Suprapubic skin (tissue), 4 donors: ENCODE data around the gene SMIM32.

ENCODE experiments used
- CTCF ChIP-seq, 2 donors: fragments of 200-600 bp in 1 of 2; fragments of 450-650 bp in 1 of 2; sonication (generic) in 1 of 2; IDR thresholded peaks; one replicate each; pipeline ENCODE4 v1.5.1; 2016 to 2019; ENCODE audit warnings: antibody characterized with exemption in 2 of 2, mild to moderate bottlenecking in 1 of 2, moderate library complexity in 1 of 2
- EP300 ChIP-seq: sonication (generic); formaldehyde crosslinking; IDR thresholded peaks from one replicate; pipeline ENCODE4 v1.6.1; 2017; ENCODE audit warnings: antibody characterized with exemption
- POLR2A ChIP-seq, 2 donors: fragments of 450-650 bp; IDR thresholded peaks; one replicate each; pipeline ENCODE4 v1.6.1; 2017; ENCODE audit warnings: antibody characterized with exemption in 2 of 2, mild to moderate bottlenecking in 2 of 2, moderate library complexity in 2 of 2
- POLR2AphosphoS5 ChIP-seq, 3 donors: sonication (generic); formaldehyde crosslinking; IDR thresholded peaks; one replicate each; pipeline ENCODE4 v1.6.1; 2017; ENCODE audit warnings: antibody characterized with exemption in 3 of 3

GRCh38 chr5:136153581-136154236 lies 39.3 kb downstream of the SMIM32 start:
- TF ChIP-seq CTCF (IDR thresholded peaks at IDR 0.05) (no peak), POLR2AphosphoS5 (IDR thresholded peaks at IDR 0.05) (no peak), EP300 (no peak), POLR2A (IDR thresholded peaks at IDR 0.05) (no peak)
